ENCODE results near the gene YPEL2. TPM values are rescaled to one million over a fixed set of nuclear protein-coding genes. Genes with fewer than 3 reads are reported as not detected.

Gene YPEL2
- total and polyA plus RNA-seq, 2 donors (not counting 3 experiments of a cell fraction or from before 2014, with no cell fraction given), result 36.5 to 66.8 TPM

- FAIRE-seq, result no peak
- H3K79me2 ChIP-seq (ENCODE audit: control insufficient read depth, insufficient read depth, low read length), result peaks cover 49% of the 10 kb centered on the region
- dilution Hi-C loops (cut with MboI; ENCODE audit: extremely low pct_ligation_motif_present, low sequenced_read_pairs), result loop anchor here (25.0 kb wide), 1 partner anchor 89 kb away; no protein-coding TSS in a partner anchor
Measured at GRCh38 chr17:59347975-59348391, 16.5 kb downstream of the YPEL2 start.

GRCh38 chr17:59349178-59349577 lies 17.7 kb downstream of the YPEL2 start:
- intact Hi-C loops (cut with micrococcal nuclease) (no loop called here), dilution Hi-C loops (cut with MboI; ENCODE audit: extremely low pct_ligation_motif_present, low sequenced_read_pairs) (loop anchor here (25.0 kb wide), 1 partner anchor 88 kb away; no protein-coding TSS in a partner anchor)
- TF ChIP-seq EZH2 (IDR thresholded peaks at IDR 0.05; ENCODE audit: borderline replicate concordance, low read depth, low read length, severe bottlenecking) (no peak), GATA2 (IDR thresholded peaks at IDR 0.05; ENCODE audit: insufficient read depth, insufficient read length, low read depth, low read length) (no peak), CTCF (IDR thresholded peaks at IDR 0.05; ENCODE audit: extremely low read depth in 1 of 2, insufficient read depth in 1 of 2, low read depth in 1 of 2, low read length in 2 of 2) (no peak), POLR2AphosphoS5 (IDR thresholded peaks at IDR 0.05; ENCODE audit: insufficient read depth, low read depth, low read length) (no peak), FOS (IDR thresholded peaks at IDR 0.05; ENCODE audit: borderline replicate concordance, insufficient read depth, low read length) (no peak), POLR2A (IDR thresholded peaks at IDR 0.05; ENCODE audit: low read depth, low read length) (no peak), JUN (IDR thresholded peaks at IDR 0.05; ENCODE audit: borderline replicate concordance, insufficient read depth, insufficient read length, low read depth) (no peak), MYC (IDR thresholded peaks at IDR 0.05; ENCODE audit: low read depth, low read length) (no peak), MAX (IDR thresholded peaks at IDR 0.05; ENCODE audit: insufficient read depth, insufficient read length) (no peak)
- peaks cover 9% of the 10 kb centered on the region for H4K20me1 ChIP-seq (replicated peaks; ENCODE audit: control insufficient read depth, extremely low read depth, insufficient read depth, low read length)
- no TSS peak for BruUV-seq (replicated peaks)
- no peaks in the 10 kb centered on the region for H3K27me3 ChIP-seq (ENCODE audit: control insufficient read depth in 2 of 2, insufficient read depth in 2 of 2, low read length in 2 of 2)
- no peak overlapping the region for H2AFZ ChIP-seq (ENCODE audit: low read depth, low read length)
- no peak for DNase-seq (ENCODE audit: low read depth, low spot score)
- peaks cover 40% of the 10 kb centered on the region for H3K79me2 ChIP-seq (ENCODE audit: control insufficient read depth, insufficient read depth, low read length)
- no peak overlapping the region for H3K4me3 ChIP-seq (replicated peaks in 1 of 3; ENCODE audit: insufficient read depth in 1 of 3, low read depth in 1 of 3, low read length in 3 of 3)
- ChIA-PET CTCF (interaction anchor here (0.6 to 1.7 kb wide), 5 partner anchors 11 to 709 kb away, joined by 3 to 5 read pairs (median 3); no protein-coding TSS in a partner anchor), POLR2A (no interaction called here)
- no peaks in the 10 kb centered on the region for H3K4me1 ChIP-seq (ENCODE audit: control insufficient read depth, extremely low read depth, insufficient read depth, low read length)
- no peak for FAIRE-seq
- no peak overlapping the region for H3K9ac ChIP-seq (replicated peaks; ENCODE audit: extremely low read depth, insufficient read depth, low read length)
- H3K27ac ChIP-seq (ENCODE audit: insufficient read depth, low read depth, low read length), result no peak overlapping the region
- no peaks in the 10 kb centered on the region for H3K9me3 ChIP-seq (replicated peaks; ENCODE audit: control insufficient read depth, insufficient read depth, low read length)
- peaks cover 4 to 23% of the 10 kb centered on the region in 2 experiments for H3K36me3 ChIP-seq (ENCODE audit: control insufficient read depth in 2 of 2, extremely low read depth in 1 of 2, insufficient read depth in 2 of 2, low read length in 2 of 2)
- H3K9me1 ChIP-seq (replicated peaks; ENCODE audit: control insufficient read depth, extremely low read depth, insufficient read depth, low read length), result no peaks in the 10 kb centered on the region
- no peak overlapping the region for H3K4me2 ChIP-seq (ENCODE audit: insufficient read depth, low read length)

More at GRCh38 chr17:59347975-59348391, 16.5 kb downstream of the YPEL2 start:
- Histone ChIP-seq H3K27me3 (ENCODE audit: control insufficient read depth in 2 of 2, insufficient read depth in 2 of 2, low read length in 2 of 2) (no peaks in the 10 kb centered on the region), H2AFZ (ENCODE audit: low read depth, low read length) (no peak overlapping the region), H3K4me1 (ENCODE audit: control insufficient read depth, extremely low read depth, insufficient read depth, low read length) (no peaks in the 10 kb centered on the region), H3K9me1 (replicated peaks; ENCODE audit: control insufficient read depth, extremely low read depth, insufficient read depth, low read length) (no peaks in the 10 kb centered on the region), H3K36me3 (ENCODE audit: control insufficient read depth in 2 of 2, extremely low read depth in 1 of 2, insufficient read depth in 2 of 2, low read length in 2 of 2) (peaks cover 0 to 11% of the 10 kb centered on the region in 2 experiments), H3K9ac (replicated peaks; ENCODE audit: extremely low read depth, insufficient read depth, low read length) (no peak overlapping the region), H4K20me1 (replicated peaks; ENCODE audit: control insufficient read depth, extremely low read depth, insufficient read depth, low read length) (peaks cover 7% of the 10 kb centered on the region), H3K27ac (ENCODE audit: insufficient read depth, low read depth, low read length) (no peak overlapping the region), H3K4me3 (replicated peaks in 1 of 3; ENCODE audit: insufficient read depth in 1 of 3, low read depth in 1 of 3, low read length in 3 of 3) (no peak overlapping the region), H3K9me3 (replicated peaks; ENCODE audit: control insufficient read depth, insufficient read depth, low read length) (no peaks in the 10 kb centered on the region), H3K4me2 (ENCODE audit: insufficient read depth, low read length) (no peak overlapping the region)
- TF ChIP-seq MAX (IDR thresholded peaks at IDR 0.05; ENCODE audit: insufficient read depth, insufficient read length) (no peak), GATA2 (IDR thresholded peaks at IDR 0.05; ENCODE audit: insufficient read depth, insufficient read length, low read depth, low read length) (no peak)
- DNase-seq (ENCODE audit: low read depth, low spot score), result no peak
- POLR2A ChIA-PET, result no interaction called here
- no TSS peak for BruUV-seq (replicated peaks)
- intact Hi-C loops (cut with micrococcal nuclease), result no loop called here
- CTCF ChIA-PET, result interaction anchor here (1.0 to 1.7 kb wide), 3 partner anchors 10 to 79 kb away, joined by 3 to 5 read pairs (median 4); no protein-coding TSS in a partner anchor
